Anterior cingulate cortex (tissue), 58 donors: ENCODE data around the gene MGA.

Source experiments
- DNase-seq, 58 donors: peaks; one replicate each; lab custom pipeline; 2025; lab: John Stamatoyannopoulos, UW

The MGA gene

GRCh38 chr15:41656188-41656587 is 4.0 kb upstream of the MGA start:
- no peak for DNase-seq

DNA sequence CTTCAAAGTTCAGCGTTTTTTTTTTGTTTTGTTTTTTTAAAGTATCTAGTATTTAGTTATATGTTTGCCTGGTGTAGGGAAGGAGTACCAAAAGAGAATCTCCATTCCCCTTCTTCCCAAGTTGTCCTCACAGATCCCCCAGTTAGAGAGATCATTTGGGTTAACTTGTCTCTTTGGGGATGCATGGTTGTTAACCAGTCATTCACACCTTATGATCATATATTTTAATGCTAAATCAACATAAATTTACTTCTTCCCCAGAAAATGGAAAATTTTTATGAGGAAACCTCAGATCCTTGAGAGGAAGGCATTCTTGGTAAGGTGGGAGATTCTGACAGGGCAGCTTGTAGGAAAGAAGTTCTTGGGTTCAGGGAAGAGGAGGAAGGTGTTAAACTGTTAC is 1.5 kb upstream of the MGA start:
- DNase-seq: no peak

- no peak for DNase-seq
Measured at GRCh38 chr15:41659190-41659589, 1.0 kb upstream of the MGA start.

- DNase-seq: peak in 3 of 58 donors; percentile 21 to 33 (median 24)
Measured at GRCh38 chr15:41659855-41660234, 360 bp upstream of the MGA start.

GRCh38 chr15:41661078-41661517 is 893 bp downstream of the MGA start:
- no peak for DNase-seq

DNA sequence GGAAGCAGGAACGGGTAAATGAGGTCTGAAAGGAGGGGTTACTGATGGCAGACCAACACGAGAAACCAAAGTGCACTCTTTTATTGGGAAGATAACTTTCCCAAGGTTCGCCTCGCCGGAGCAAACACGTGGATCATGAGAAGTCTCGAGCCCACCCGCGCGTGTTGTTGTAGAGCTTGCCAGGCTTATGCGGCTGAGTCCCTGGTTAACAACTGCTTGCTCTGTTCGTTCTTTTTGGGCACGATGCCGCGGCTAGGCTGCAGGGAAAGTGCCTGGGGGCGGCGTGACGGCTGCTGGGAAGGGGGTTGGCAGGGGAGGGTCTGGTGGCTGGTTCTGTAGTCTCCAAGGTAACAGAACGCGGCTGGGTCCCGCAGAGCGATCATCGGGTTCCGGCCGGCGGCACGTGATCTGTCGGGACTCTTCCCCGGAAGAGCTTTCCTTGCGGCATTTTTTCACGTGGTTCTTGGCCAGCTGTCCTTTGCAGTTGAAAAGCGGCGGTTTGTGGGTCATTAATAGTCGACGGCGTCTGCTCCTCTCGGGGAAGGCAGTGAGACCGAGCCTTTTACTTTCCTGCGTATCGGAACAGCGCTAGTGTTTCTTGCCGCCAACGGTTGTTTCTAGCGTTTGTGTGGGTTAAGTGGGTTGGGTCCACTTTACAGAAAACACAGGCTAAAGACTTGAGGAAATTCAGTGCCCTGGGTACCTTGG is 1.5 kb downstream of the MGA start:
- DNase-seq: peak; percentile 35 to 95 (median 84)

DNA sequence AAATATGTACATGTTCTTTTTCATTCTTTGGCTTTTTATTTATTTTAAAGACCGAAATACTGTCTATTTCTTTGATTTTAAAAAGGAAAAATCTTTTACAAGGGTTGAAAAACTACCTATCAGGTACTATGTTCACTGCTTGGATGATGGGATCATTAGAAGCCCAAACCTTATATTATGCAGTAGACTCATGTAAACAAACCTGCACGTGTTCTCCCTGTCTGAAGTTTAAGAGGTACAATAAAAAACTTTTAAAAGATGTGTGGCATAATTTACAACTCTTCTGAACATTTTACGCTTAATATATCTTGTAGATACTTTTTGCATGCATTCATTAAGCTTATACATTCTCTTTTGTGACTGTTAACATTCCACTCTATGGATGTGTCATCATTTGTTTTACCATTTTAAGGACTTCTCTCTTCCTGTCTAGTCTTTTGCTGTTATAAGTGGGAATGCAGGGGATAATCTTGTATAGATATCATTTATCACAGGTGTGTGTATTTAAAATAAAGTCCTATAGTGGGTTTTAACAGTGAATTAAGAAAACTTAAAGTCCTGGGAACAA is 6.2 kb downstream of the MGA start:
- DNase-seq: no peak

GRCh38 chr15:41669701-41670100 is 9.5 kb downstream of the MGA start:
- DNase-seq: no peak

- DNase-seq: no peak
Measured at GRCh38 chr15:41671656-41672648, 11.7 kb downstream of the MGA start.

- no peak for DNase-seq
Measured at GRCh38 chr15:41675337-41675736, 15.1 kb downstream of the MGA start.

GRCh38 chr15:41678742-41679141 is 18.5 kb downstream of the MGA start:
- DNase-seq: no peak

- no peak for DNase-seq
Measured at GRCh38 chr15:41683955-41684354, 23.8 kb downstream of the MGA start.

GRCh38 chr15:41688671-41689070 is 28.5 kb downstream of the MGA start:
- DNase-seq: no peak

DNA sequence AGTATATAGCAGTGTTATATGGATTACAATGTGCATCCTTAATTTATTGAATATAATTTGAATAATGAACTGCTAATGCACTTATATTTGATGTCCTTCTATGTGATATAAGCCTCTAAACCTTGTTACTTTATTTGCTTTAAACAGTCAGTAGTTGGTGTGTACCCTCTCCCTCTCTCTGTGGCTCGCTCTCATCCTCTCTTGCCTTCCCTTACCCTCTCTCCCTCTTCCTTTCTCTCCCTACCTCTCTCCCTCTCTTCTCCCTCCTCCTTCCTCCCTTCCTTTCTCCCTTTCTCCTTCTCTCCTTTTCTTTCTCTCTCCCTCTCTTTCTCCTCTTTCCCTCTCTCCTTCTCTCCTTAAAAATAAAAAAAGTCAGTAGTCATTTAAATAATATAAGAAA is 28.9 kb downstream of the MGA start:
- no peak for DNase-seq

GRCh38 chr15:41689834-41690233 is 29.6 kb downstream of the MGA start:
- DNase-seq: no peak

DNA sequence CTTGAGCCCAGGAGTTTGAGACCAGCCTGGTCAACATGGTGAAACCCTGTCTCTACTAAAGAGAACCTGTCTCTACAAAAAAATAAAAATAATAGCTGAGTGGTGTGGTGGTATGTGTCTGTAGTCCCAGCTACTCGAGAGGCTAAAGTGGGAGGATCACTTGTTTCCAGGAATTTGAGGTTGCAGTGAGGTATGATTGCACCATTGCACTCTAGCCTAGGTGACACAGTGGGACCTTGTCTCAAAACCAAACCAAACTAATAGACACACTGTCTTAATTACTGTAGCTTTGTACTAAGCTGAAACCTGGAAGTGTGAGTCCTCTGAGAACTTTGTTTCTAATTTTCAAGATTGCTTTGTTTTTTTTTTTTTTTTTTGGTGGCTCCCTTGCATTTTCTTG is 30.4 kb downstream of the MGA start:
- no peak for DNase-seq

DNA sequence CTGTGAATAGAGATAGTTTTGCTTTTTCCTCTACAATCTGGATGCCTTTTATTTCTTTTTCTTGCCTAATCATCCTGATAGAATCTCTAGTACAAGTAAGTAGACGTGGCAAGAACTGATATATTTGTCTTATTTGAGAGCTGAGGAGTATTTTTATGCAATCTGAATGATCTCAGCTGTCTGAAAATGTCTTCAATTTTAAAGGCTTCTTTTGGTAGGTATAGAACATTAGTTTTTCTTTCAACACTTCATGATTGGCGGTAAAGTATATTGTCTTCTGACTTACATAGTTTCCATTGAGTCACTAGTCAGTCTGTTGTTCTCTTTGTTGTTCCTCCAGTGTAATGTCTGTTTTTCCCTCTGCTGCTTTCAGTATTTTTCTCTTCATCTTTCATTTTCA is 31.3 kb downstream of the MGA start:
- DNase-seq: no peak

GRCh38 chr15:41692049-41692448 is 31.8 kb downstream of the MGA start:
- no peak for DNase-seq

DNA sequence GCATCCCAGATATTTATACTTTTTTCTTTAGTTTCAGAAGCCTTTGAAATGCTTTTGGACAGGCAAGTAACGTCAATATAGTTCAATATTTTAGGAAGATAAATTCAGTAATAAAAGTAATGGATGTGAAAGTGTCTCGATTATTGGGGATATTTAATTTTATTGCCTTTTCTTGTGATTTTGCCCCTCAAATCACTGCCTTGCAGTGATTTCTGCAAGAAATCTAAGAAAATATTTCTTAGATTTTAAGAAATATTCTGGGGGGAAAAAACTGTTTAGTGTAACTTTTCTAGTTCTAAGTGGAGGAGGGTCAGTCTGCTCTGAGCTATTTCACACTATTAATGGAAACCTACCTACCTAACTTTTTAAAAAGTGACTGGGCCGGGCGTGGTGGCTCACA is 33.6 kb downstream of the MGA start:
- DNase-seq: no peak

- DNase-seq: peak in 4 of 58 donors; percentile 3 to 12 (median 6)
Measured at GRCh38 chr15:41695750-41696436, 35.7 kb downstream of the MGA start.

- no peak for DNase-seq
Measured at GRCh38 chr15:41698779-41699178, 38.6 kb downstream of the MGA start.
